SU-DHL-6 (cell line): ENCODE results near the gene PTCH1.

Experiments used
- H2AFZ ChIP-seq: fragments of 200-600 bp; sonication (generic); 2 replicates; pipeline ENCODE4 v1.6.1; 2014; ENCODE audit warnings: low read depth, mild to moderate bottlenecking, moderate library complexity, mixed read lengths, antibody characterized with exemption, low read length; ENCODE audit not compliant: severe bottlenecking
- H3F3A ChIP-seq: fragments of 200-600 bp; shearing (Covaris generic); 2 replicates; pipeline ENCODE4 v1.6.0; 2016; ENCODE audit warnings: antibody characterized with exemption, mild to moderate bottlenecking; ENCODE audit not compliant: insufficient read depth
- H3K27ac ChIP-seq: fragments of 200-600 bp; sonication (generic); 2 replicates; pipeline ENCODE4 v1.5.1; 2016; ENCODE audit warnings: low read depth, mild to moderate bottlenecking, low read length, moderate library complexity, mixed read lengths
- H3K27me3 ChIP-seq: fragments of 200-600 bp; sonication (generic), shearing (Covaris generic); 2 replicates; pipeline ENCODE4 v1.6.0; 2014; ENCODE audit warnings: mild to moderate bottlenecking, low read length
- H3K36me3 ChIP-seq: fragments of 200-600 bp; sonication (generic); 2 replicates; pipeline ENCODE4 v1.6.1; 2014; ENCODE audit warnings: mild to moderate bottlenecking, low read length, mixed read lengths
- H3K4me2 ChIP-seq: fragments of 300-600, 200-600 bp; shearing (Covaris generic), sonication (generic); 2 replicates; pipeline ENCODE4 v1.6.0; 2014; ENCODE audit warnings: low read length, low read depth, mild to moderate bottlenecking; ENCODE audit not compliant: poor library complexity, severe bottlenecking
- H3K4me3 ChIP-seq: fragments of 200-600 bp; sonication (generic); 2 replicates; pipeline ENCODE4 v1.5.1; 2014; ENCODE audit warnings: antibody characterized with exemption, low read length, mild to moderate bottlenecking, mixed read lengths; ENCODE audit not compliant: insufficient read depth, poor library complexity, severe bottlenecking
- H3K79me2 ChIP-seq: fragments of 200-600 bp; sonication (generic); 2 replicates; pipeline ENCODE4 v1.6.1; 2014; ENCODE audit warnings: mild to moderate bottlenecking, low read length, moderate library complexity; ENCODE audit not compliant: insufficient read depth
- H3K9ac ChIP-seq: fragments of 200-600 bp; sonication (generic); 2 replicates; pipeline ENCODE4 v1.7.0; 2014; ENCODE audit warnings: mild to moderate bottlenecking, low read length
- H3K9me2 ChIP-seq: fragments of 200-600 bp; sonication (generic); replicated peaks from 2 replicates; pipeline ENCODE4 v1.6.1; 2014; ENCODE audit warnings: low read length; ENCODE audit not compliant: insufficient read depth
- H3K9me3 ChIP-seq: fragments of 200-600 bp; sonication (generic); 2 replicates; pipeline ENCODE4 v1.6.1; 2014; ENCODE audit warnings: low read length, mixed read lengths; ENCODE audit not compliant: insufficient read depth
- H4K20me1 ChIP-seq: fragments of 200-600 bp; sonication (generic); 2 replicates; pipeline ENCODE4 v1.6.1; 2014; ENCODE audit warnings: low read depth, mild to moderate bottlenecking, antibody characterized with exemption, low read length, moderate library complexity, mixed read lengths
- CTCF ChIP-seq: fragments of 200-600 bp; sonication (generic); IDR thresholded peaks from one replicate; pipeline ENCODE4 v1.5.1; 2017; ENCODE audit warnings: antibody characterized with exemption, mild to moderate bottlenecking, low read length, moderate library complexity; ENCODE audit not compliant: insufficient read depth, poor library complexity, severe bottlenecking
- EZH2phosphoT487 ChIP-seq: fragments of 200-600 bp; sonication (generic), shearing (Covaris generic); conservative IDR thresholded peaks from 2 replicates; pipeline ENCODE4 v1.6.1; 2018; ENCODE audit warnings: mild to moderate bottlenecking, antibody characterized with exemption, low read length, moderate library complexity, mixed read lengths

The PTCH1 gene

GRCh38 chr9:95477441-95477840, 39.3 kb downstream of the PTCH1 start:
- Histone ChIP-seq H3K36me3 (peaks cover 22% of the 10 kb centered on the region; the same call in 1 of the 2 replicates), H3K9ac (no peak overlapping the region), H3K9me3 (no peaks in the 10 kb centered on the region), H3F3A (no peaks in the 10 kb centered on the region), H2AFZ (no peak overlapping the region), H4K20me1 (no peaks in the 10 kb centered on the region), H3K27me3 (no peaks in the 10 kb centered on the region), H3K9me2 (no peaks in the 10 kb centered on the region), H3K4me3 (no peak overlapping the region), H3K79me2 (no peaks in the 10 kb centered on the region), H3K4me2 (no peak overlapping the region), H3K27ac (no peak overlapping the region)
- TF ChIP-seq EZH2phosphoT487: no peak
- no peak for TF ChIP-seq CTCF

- no peak overlapping the region for H3K4me3 ChIP-seq
- H4K20me1 ChIP-seq: no peaks in the 10 kb centered on the region
- 0 out of 2 replicates have a peak, but pooled peaks cover 3% of the 10 kb centered on the region for H3F3A ChIP-seq
- H3K27ac ChIP-seq: no peak overlapping the region
- H3K36me3 ChIP-seq: peaks cover 27% of the 10 kb centered on the region; the same call in 1 of the 2 replicates
- no peak overlapping the region for H3K9ac ChIP-seq
- H3K27me3 ChIP-seq: no peaks in the 10 kb centered on the region
- H3K79me2 ChIP-seq: no peaks in the 10 kb centered on the region
- TF ChIP-seq CTCF: no peak
- no peak for TF ChIP-seq EZH2phosphoT487
- H3K9me3 ChIP-seq: no peaks in the 10 kb centered on the region
- H2AFZ ChIP-seq: no peak overlapping the region
- H3K4me2 ChIP-seq: no peak overlapping the region
- H3K9me2 ChIP-seq: no peaks in the 10 kb centered on the region
Observed at GRCh38 chr9:95468791-95469190, 48.0 kb downstream of the PTCH1 start.

DNA sequence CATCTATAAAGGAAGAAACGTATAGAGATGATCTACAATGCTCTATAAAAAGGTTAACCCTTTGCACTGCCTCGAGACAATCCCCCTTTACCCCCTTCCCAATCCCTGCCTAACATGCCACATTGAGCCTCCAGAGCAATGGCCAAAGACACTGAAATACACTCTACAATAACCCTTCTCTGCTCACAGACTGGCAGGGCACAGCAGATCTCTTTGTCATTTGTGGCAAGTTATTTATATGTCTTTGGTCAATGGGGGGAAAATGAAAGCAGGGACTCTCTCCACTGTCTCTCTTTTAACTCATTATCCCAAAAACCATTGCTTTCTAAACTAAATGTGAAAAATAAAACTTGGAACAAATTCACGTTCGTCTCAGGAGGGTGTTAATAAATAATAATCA, 51.7 kb downstream of the PTCH1 start:
- H2AFZ ChIP-seq: no peak overlapping the region
- no peaks in the 10 kb centered on the region; the same call in 1 of the 2 replicates for H3K79me2 ChIP-seq
- H3K9ac ChIP-seq: no peak overlapping the region
- H3K9me3 ChIP-seq: no peaks in the 10 kb centered on the region
- no peaks in the 10 kb centered on the region for H3K27me3 ChIP-seq
- H3K27ac ChIP-seq: no peak overlapping the region
- peaks cover 12% of the 10 kb centered on the region; the same call in 1 of the 2 replicates for H3F3A ChIP-seq
- H3K4me2 ChIP-seq: no peak overlapping the region
- H3K9me2 ChIP-seq: no peaks in the 10 kb centered on the region
- no peaks in the 10 kb centered on the region for H4K20me1 ChIP-seq
- TF ChIP-seq EZH2phosphoT487: no peak
- peaks cover 25% of the 10 kb centered on the region; the same call in 1 of the 2 replicates for H3K36me3 ChIP-seq
- H3K4me3 ChIP-seq: no peak overlapping the region

DNA sequence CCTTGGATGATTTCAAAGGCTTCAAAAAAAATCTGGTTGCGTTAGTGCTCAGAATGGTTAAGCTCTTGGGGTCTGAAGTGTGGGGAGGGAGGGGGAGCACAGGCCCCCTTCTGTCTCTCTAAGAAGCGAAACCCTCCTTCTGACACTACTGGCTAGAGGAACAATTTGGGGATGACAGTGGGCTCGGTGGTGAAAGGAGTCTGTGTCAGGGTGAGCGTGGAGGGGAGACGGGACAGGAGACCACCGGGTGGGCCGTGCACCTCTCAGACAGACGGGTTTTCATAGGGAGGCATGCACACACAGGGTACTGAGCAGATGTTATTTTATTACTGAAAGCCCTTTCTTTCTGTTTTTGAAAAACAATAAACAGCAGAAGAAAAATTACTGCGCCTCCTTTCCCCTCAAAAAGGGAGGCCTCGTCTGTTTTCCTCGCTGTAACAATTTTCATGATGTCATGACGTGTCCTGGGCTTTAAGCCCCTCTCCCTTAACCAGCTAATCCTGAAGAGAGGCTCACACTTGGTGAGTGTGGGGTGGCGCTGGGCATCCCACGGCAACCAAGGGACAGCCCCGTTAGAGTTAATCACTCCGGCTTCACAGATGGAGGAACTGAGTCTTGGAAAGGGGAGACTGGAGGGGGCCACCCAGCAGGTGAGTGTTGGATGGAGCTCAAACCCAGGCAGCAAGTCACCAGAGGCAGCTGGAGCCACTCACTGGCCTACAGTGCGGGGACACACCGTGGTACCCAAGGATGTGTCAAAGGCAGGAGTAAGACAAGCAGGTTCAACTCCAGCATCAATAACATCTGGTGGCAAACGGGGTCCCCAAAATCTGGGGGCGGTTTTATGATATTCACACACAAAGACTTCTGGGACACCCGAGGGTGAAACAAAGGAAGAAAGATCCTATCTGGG, 53.4 kb downstream of the PTCH1 start:
- Histone ChIP-seq H3K4me3 (peak overlapping the region; percentile 29), H3F3A (peaks cover 12% of the 10 kb centered on the region; the same call in 1 of the 2 replicates), H3K27ac (peak overlapping the region; percentile 91), H3K9ac (peak overlapping the region; percentile 49), H3K36me3 (peaks cover 26% of the 10 kb centered on the region; the same call in 1 of the 2 replicates), H3K9me3 (no peaks in the 10 kb centered on the region), H3K79me2 (no peaks in the 10 kb centered on the region; the same call in 1 of the 2 replicates), H4K20me1 (no peaks in the 10 kb centered on the region), H3K4me2 (peak overlapping the region; percentile 70), H3K9me2 (no peaks in the 10 kb centered on the region), H2AFZ (no peak overlapping the region), H3K27me3 (no peaks in the 10 kb centered on the region)
- TF ChIP-seq CTCF (no peak), EZH2phosphoT487 (no peak)
